NB4 (cell line): ENCODE results near the gene ADCY1.

Experiments used
- DNase-seq: peaks from one replicate; pipeline ENCODE4 v3.0.0; 2010; ENCODE audit warnings: low read depth
- H3K4me3 ChIP-seq: one replicate; pipeline ENCODE4 v1.5.1; 2011; ENCODE audit warnings: mild to moderate bottlenecking, low read depth, low read length, moderate library complexity
- MYC ChIP-seq: IDR thresholded peaks from 2 replicates; pipeline ENCODE4 v1.6.1; 2011; ENCODE audit warnings: low read depth, low read length
- POLR2A ChIP-seq: IDR thresholded peaks from 2 replicates; pipeline ENCODE4 v1.6.1; 2011; ENCODE audit warnings: mild to moderate bottlenecking; ENCODE audit not compliant: insufficient read length; ENCODE audit errors: extremely low read depth
- TF ChIP-seq, protein P1 (sequence below): IDR thresholded peaks from one replicate; pipeline ENCODE4 v1.5.1; 2012; ENCODE audit warnings: low read depth, low read length
- TF ChIP-seq, protein P2 (sequence below): IDR thresholded peaks from 2 replicates; pipeline ENCODE4 v1.6.1; 2011; ENCODE audit warnings: low read depth, low read length

The ADCY1 gene

DNA sequence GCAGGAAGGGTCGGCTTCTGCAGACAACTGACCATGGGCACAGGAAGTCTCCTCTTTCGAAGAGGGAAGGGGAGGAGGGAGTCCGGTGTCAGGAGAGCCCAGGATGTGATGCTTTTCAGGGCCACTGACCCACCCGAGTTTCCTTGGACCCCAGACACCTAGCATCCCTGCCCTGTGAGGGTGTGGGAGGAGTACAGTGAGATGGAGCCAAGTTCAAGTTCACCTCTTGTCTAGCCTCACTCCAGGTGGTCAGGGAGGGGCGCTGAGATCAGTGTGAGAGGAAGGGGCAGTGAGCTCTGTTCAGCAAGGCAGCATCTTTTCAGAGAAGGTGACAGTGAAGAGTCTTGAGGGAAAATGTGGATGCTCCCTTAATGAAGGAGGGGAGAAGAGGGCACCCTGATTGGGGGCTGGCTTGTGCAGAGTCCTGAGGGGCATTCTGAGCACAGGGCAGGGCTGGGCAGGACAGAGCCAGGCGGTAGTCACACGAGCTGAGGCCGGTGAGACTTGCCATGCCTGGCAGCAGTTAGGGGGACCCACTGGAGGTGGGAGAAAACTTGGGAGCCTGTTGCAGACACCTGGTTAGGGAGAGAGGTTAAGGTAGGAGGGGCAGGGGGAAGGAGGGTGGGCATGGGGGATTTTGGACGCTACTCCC, 49.7 kb downstream of the ADCY1 start:
- H3K4me3 ChIP-seq = no peak overlapping the region
- no peak for DNase-seq
- TF ChIP-seq POLR2A (no peak), MYC (no peak)
- TF ChIP-seq, protein P1, sequence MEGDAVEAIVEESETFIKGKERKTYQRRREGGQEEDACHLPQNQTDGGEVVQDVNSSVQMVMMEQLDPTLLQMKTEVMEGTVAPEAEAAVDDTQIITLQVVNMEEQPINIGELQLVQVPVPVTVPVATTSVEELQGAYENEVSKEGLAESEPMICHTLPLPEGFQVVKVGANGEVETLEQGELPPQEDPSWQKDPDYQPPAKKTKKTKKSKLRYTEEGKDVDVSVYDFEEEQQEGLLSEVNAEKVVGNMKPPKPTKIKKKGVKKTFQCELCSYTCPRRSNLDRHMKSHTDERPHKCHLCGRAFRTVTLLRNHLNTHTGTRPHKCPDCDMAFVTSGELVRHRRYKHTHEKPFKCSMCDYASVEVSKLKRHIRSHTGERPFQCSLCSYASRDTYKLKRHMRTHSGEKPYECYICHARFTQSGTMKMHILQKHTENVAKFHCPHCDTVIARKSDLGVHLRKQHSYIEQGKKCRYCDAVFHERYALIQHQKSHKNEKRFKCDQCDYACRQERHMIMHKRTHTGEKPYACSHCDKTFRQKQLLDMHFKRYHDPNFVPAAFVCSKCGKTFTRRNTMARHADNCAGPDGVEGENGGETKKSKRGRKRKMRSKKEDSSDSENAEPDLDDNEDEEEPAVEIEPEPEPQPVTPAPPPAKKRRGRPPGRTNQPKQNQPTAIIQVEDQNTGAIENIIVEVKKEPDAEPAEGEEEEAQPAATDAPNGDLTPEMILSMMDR = no peak
- TF ChIP-seq, protein P2, sequence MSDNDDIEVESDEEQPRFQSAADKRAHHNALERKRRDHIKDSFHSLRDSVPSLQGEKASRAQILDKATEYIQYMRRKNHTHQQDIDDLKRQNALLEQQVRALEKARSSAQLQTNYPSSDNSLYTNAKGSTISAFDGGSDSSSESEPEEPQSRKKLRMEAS = no peak

DNA sequence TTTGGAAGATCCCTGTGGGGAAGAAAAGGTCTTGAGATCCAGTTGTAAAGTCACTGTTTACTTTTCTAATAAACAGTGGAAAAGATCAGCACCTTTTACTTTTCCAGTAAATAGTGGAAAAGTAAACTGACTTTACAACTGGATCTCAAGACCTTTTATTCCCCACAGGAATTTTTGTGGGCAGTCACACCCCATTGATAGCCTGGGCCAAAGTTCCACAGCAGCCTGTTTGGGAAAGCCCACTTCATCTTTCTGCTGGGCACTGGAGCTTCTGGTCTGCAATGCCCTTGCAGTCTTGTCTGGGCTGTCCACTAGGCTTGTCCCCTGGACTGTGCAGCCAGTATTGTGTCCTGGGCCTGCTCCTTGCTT, 50.2 kb downstream of the ADCY1 start:
- TF ChIP-seq, protein P2 = no peak
- TF ChIP-seq POLR2A = no peak
- TF ChIP-seq, protein P1 = no peak
- no peak for DNase-seq
- H3K4me3 ChIP-seq = no peak overlapping the region

DNA sequence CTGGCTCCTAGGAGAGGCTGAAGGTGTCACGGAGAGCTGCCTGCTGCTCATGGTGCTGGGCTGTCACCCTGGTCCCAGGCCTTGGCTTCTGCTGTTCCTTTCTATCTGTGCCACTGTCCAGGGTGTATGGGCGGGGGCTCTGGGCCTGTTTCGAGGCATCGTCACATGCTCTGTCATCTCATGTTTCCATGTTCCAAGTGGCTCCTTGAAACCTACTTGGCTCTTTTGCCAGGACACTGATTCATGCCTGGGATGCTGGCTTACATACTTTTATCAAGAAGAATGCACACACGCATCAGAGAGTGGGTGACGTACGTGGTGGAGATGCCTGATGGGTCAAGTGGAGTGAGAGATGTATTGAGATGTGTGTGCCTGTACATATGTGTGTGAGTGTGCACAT, 50.9 kb downstream of the ADCY1 start:
- no peak for TF ChIP-seq POLR2A
- TF ChIP-seq, protein P1 = no peak
- TF ChIP-seq, protein P2 = no peak
- DNase-seq = no peak

DNA sequence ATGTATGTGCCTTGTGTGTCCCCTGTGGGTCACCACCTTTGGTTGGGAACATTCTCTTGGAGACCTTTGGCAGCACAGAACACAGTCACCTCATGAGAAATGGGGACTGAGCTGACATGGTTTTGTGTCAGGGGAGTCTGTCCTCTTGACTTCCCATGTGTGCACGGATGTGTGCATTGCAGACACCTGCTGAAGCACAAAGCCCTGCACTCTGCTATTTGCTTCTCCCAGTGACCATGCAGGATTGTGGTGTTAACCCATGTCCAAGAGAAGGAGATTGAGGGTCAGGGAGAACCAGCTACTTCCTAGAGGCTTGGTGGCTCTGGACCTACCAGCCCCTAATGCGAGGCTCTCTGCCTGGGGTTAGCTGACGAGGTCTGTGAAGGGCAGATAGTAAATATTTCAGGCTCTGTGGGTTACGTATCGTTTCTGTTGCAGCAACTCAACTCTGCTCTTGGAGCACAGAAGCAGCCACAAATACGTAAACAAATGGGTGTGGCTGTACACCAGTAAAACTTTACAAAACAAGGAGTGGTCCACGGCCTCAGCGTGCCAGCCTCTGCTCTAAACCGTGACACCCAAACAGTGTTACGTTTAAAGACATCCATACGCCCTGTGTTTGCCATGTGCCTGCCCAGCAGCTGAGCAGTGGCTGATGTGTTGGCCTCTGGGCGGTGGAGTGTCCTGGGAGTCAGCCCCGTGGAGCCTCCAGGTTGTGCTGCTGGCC, 51.7 kb downstream of the ADCY1 start:
- no peak overlapping the region for H3K4me3 ChIP-seq
- DNase-seq = no peak
- TF ChIP-seq, protein P1 = no peak
- TF ChIP-seq MYC (no peak), POLR2A (no peak)
- TF ChIP-seq, protein P2 = no peak

More for the DNA sequence above, 50.9 kb downstream of the ADCY1 start:
- no peak overlapping the region for H3K4me3 ChIP-seq

DNA sequence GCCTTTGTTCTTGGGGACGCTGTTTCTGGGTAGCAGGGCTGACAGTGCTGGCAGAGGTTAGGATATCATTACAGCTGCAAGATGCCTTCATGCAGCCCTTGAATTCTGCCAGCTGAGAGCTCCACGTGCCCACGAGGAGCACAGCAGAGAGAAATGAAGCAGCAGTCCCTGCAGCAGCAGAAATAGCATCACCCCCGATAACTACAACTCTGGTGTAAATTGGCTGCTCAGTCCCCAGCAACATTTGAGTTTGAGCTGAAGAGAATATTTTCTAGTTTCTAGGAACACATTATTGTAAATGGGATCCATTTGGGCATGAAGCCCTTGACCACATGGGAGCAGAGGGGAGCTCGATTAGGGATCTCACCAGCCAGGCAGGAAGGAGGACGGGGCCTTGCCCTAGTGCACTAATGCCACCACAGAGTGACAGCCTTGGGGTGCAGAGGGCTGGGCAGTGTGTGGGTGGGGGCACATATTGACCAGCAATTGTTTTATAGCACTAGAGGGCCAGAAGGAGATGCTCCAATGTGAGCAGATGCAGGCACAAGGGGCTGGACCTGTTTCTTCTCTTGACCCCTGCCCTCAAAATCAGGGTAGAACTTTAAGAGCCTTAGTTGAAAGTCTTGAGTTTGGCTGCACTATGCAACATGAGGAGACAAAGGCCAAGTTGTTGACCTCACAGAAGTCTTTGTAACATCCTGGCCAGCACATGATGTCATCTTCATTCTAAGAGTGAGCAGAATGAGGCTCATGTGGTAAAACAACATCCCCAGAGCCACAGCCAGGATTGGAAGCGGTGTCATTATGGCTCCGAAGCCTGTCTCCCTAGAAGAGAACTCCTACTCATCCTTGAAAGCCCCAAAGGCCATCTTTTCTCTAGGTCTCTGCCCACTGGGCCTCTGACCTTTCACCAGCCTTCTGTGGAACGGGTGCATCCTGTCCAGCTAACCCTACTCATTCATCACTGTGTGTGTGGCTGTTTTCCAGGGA, 52.6 kb downstream of the ADCY1 start:
- no peak for TF ChIP-seq MYC
- TF ChIP-seq, protein P2 = no peak
- TF ChIP-seq POLR2A = no peak
- TF ChIP-seq, protein P1 = no peak
- no peak for DNase-seq
- H3K4me3 ChIP-seq = no peak overlapping the region
